Measurements from ENCODE around the gene MACC1. TPM values are rescaled to one million over a fixed set of nuclear protein-coding genes. Genes with fewer than 3 reads are reported as not detected.
A peak's percentile ranks its signal among the peaks of the same experiment; 100 is the strongest.

MACC1 gene
- polyA plus RNA-seq, 4 donors = 3.5 to 75.0 (median 7.3) TPM

DNA sequence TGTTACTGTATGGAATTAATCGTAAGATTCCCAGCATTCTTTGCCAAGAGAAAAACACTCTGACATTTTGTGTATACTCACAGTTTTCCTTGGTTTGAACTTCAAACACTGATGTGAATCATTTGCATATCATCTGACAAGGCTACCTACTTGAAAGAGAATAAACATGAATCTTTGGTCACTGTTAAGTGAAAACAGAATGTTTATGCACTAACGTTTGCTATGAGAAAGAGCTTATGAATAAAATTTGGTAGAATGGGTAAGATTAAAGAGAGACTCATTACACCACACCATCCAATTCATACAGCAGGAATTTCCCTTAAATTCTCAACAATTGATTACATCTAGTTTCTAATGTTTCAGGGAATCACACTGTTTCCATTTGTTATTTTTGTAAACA lies 46.6 kb downstream of the MACC1 start:
- no peaks in the 10 kb centered on the region for H3K27me3 ChIP-seq (ENCODE audit: control insufficient read depth in 3 of 3, insufficient read depth in 3 of 3, low read length in 3 of 3)
- no peak for DNase-seq
- peaks cover 0 to 2% (median 0%) of the 10 kb centered on the region in 3 donors for H3K36me3 ChIP-seq (ENCODE audit: control insufficient read depth in 3 of 3, insufficient read depth in 2 of 3, low read depth in 1 of 3, low read length in 3 of 3)
- H3K4me3 ChIP-seq (ENCODE audit: low read depth in 1 of 3, low read length in 3 of 3) = no peak overlapping the region
- no peak overlapping the region for H3K27ac ChIP-seq (ENCODE audit: low read depth in 1 of 3, low read length in 2 of 3)
- FAIRE-seq = no peak
- no peaks in the 10 kb centered on the region for H3K9me3 ChIP-seq (ENCODE audit: control insufficient read depth in 2 of 2, insufficient read depth in 1 of 2, low read depth in 1 of 2, low read length in 1 of 2)
- WGBS, 3 donors = 67 to 86% (median 85%) methylated on average over 2 of the region's 2 CpGs
- no peaks in the 10 kb centered on the region for H3K4me1 ChIP-seq (ENCODE audit: control insufficient read depth in 3 of 3, insufficient read depth in 2 of 3, low read depth in 1 of 3, low read length in 2 of 3)

DNA sequence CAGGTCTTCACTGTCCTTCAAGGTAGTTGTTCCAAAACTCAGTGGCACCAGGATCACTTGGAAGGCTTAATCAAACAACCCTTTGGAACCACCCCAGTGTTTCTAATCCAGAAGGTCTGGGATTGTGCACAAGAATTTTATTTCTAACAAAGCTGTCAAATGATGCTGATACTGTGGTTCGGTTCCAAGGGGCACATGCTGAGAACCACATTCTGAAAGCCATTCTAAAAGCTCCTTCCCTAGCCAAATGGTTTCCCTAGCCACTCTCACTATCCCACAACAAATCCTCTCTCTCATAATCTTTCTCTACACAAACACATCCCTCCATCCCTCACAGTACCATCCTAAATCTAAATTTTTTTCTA lies 52.1 kb downstream of the MACC1 start:
- FAIRE-seq = no peak
- WGBS, 3 donors = 86 to 100% (median 89%) methylated on average over 1 of the region's 1 CpG

GRCh38 chr7:20164425-20165145 lies 52.6 kb downstream of the MACC1 start:
- Histone ChIP-seq H3K9me3 (ENCODE audit: control insufficient read depth in 2 of 2, insufficient read depth in 1 of 2, low read depth in 1 of 2, low read length in 1 of 2) (no peaks in the 10 kb centered on the region), H3K4me3 (ENCODE audit: low read depth in 1 of 3, low read length in 3 of 3) (no peak overlapping the region), H3K36me3 (ENCODE audit: control insufficient read depth in 3 of 3, insufficient read depth in 2 of 3, low read depth in 1 of 3, low read length in 3 of 3) (peaks cover 0 to 8% (median 4%) of the 10 kb centered on the region in 3 donors), H3K27ac (ENCODE audit: low read depth in 1 of 3, low read length in 2 of 3) (no peak overlapping the region), H3K27me3 (ENCODE audit: control insufficient read depth in 3 of 3, insufficient read depth in 3 of 3, low read length in 3 of 3) (no peaks in the 10 kb centered on the region), H3K4me1 (ENCODE audit: control insufficient read depth in 3 of 3, insufficient read depth in 2 of 3, low read depth in 1 of 3, low read length in 2 of 3) (no peaks in the 10 kb centered on the region)
- WGBS, 3 donors = 74 to 86% (median 83%) methylated on average over 6 of the region's 6 CpGs
- no peak for FAIRE-seq
- DNase-seq = no peak

More for the DNA sequence above, 52.1 kb downstream of the MACC1 start:
- H3K4me1 ChIP-seq (ENCODE audit: control insufficient read depth in 3 of 3, insufficient read depth in 2 of 3, low read depth in 1 of 3, low read length in 2 of 3) = no peaks in the 10 kb centered on the region
- no peak for DNase-seq
- peaks cover 0 to 5% (median 0%) of the 10 kb centered on the region in 3 donors for H3K36me3 ChIP-seq (ENCODE audit: control insufficient read depth in 3 of 3, insufficient read depth in 2 of 3, low read depth in 1 of 3, low read length in 3 of 3)
- no peak overlapping the region for H3K27ac ChIP-seq (ENCODE audit: low read depth in 1 of 3, low read length in 2 of 3)
- no peaks in the 10 kb centered on the region for H3K9me3 ChIP-seq (ENCODE audit: control insufficient read depth in 2 of 2, insufficient read depth in 1 of 2, low read depth in 1 of 2, low read length in 1 of 2)
- H3K27me3 ChIP-seq (ENCODE audit: control insufficient read depth in 3 of 3, insufficient read depth in 3 of 3, low read length in 3 of 3) = no peaks in the 10 kb centered on the region
- H3K4me3 ChIP-seq (ENCODE audit: low read depth in 1 of 3, low read length in 3 of 3) = no peak overlapping the region

DNA sequence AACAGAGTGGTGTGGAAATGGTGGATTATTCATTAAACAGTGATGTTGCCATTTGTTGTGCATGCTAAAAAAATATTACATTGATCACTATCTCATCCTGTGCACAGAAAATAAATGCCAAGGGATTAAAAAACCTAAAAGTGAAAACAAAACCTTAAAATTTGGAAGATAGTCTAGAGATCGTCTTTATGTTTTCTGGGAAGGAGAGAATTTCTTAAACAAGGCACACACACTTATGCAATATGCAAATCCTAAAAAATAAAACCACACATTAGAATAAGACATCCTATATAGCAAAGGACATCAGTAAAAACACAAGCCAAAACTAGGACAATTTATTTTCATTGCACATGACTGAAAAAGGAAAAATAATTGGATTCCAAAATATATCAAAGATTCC lies 54.5 kb downstream of the MACC1 start:
- no peaks in the 10 kb centered on the region for H3K4me1 ChIP-seq (ENCODE audit: control insufficient read depth in 3 of 3, insufficient read depth in 2 of 3, low read depth in 1 of 3, low read length in 2 of 3)

GRCh38 chr7:20159226-20159747 lies 57.9 kb downstream of the MACC1 start:
- Histone ChIP-seq H3K4me3 (ENCODE audit: low read depth in 1 of 3, low read length in 3 of 3) (no peak overlapping the region), H3K27me3 (ENCODE audit: control insufficient read depth in 3 of 3, insufficient read depth in 3 of 3, low read length in 3 of 3) (no peaks in the 10 kb centered on the region), H3K36me3 (ENCODE audit: control insufficient read depth in 3 of 3, insufficient read depth in 2 of 3, low read depth in 1 of 3, low read length in 3 of 3) (peaks cover 0 to 15% (median 8%) of the 10 kb centered on the region in 3 donors), H3K4me1 (ENCODE audit: control insufficient read depth in 3 of 3, insufficient read depth in 2 of 3, low read depth in 1 of 3, low read length in 2 of 3) (no peaks in the 10 kb centered on the region), H3K9me3 (ENCODE audit: control insufficient read depth in 2 of 2, insufficient read depth in 1 of 2, low read depth in 1 of 2, low read length in 1 of 2) (no peaks in the 10 kb centered on the region), H3K27ac (ENCODE audit: low read depth in 1 of 3, low read length in 2 of 3) (no peak overlapping the region)
- no peak for FAIRE-seq
- WGBS, 3 donors = 90 to 96% (median 94%) methylated on average over 6 of the region's 6 CpGs
- no peak for DNase-seq

More for the DNA sequence above, 54.5 kb downstream of the MACC1 start:
- Histone ChIP-seq H3K4me3 (ENCODE audit: low read depth in 1 of 3, low read length in 3 of 3) (no peak overlapping the region), H3K9me3 (ENCODE audit: control insufficient read depth in 2 of 2, insufficient read depth in 1 of 2, low read depth in 1 of 2, low read length in 1 of 2) (no peaks in the 10 kb centered on the region), H3K27ac (ENCODE audit: low read depth in 1 of 3, low read length in 2 of 3) (no peak overlapping the region), H3K27me3 (ENCODE audit: control insufficient read depth in 3 of 3, insufficient read depth in 3 of 3, low read length in 3 of 3) (no peaks in the 10 kb centered on the region), H3K36me3 (ENCODE audit: control insufficient read depth in 3 of 3, insufficient read depth in 2 of 3, low read depth in 1 of 3, low read length in 3 of 3) (peaks cover 0 to 11% (median 6%) of the 10 kb centered on the region in 3 donors)
- DNase-seq = no peak
- no peak for FAIRE-seq
- 90 to 97% (median 96%) methylated on average over 1 of the region's 1 CpG for WGBS, 3 donors

DNA sequence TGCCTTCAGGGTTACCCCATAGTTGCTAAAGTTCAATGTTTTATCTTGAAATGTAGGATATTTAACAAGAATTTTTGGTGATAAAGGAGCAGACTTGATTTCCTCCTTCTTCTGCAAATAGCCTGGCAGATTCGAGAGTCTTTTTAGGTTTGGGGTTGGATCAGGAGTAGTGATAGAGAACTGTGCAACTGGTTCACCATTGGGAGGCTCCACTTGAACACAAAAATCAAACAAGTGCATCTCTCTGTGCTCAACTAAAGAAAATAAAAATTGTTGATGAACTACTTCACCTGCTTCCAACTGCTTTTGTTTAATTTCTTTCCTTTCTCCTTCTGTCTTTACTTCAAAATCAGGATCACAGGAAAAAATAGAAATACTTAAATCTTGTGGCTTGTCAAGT lies 58.5 kb downstream of the MACC1 start:
- no peak for FAIRE-seq
- whole genome bisulfite sequencing, 3 donors = 13 to 29% (median 18%) methylated on average over 1 of the region's 1 CpG

DNA sequence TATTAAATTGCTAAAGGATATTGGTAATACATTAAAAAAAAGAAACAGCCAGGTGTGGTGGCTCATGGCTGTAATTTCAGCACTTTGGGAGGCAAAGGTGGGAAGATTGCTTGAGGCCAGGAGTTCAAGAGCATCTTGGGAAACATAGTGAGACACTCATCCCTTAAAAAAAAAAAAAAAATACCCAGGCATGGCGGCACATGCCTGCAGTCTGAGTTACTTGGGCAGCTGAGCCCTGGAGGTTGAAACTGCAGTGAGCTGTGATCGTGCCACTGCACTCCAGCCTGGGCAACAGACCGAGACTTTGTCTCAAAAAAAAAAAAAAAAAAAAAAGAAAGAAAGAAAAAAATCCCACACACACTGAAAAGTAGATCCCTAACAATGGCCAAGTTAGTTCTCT lies 59.7 kb downstream of the MACC1 start:
- no peak for FAIRE-seq
- no peaks in the 10 kb centered on the region for H3K4me1 ChIP-seq (ENCODE audit: control insufficient read depth in 3 of 3, insufficient read depth in 2 of 3, low read depth in 1 of 3, low read length in 2 of 3)
- no peak for DNase-seq
- peaks cover 0 to 15% (median 14%) of the 10 kb centered on the region in 3 donors for H3K36me3 ChIP-seq (ENCODE audit: control insufficient read depth in 3 of 3, insufficient read depth in 2 of 3, low read depth in 1 of 3, low read length in 3 of 3)
- no peaks in the 10 kb centered on the region for H3K27me3 ChIP-seq (ENCODE audit: control insufficient read depth in 3 of 3, insufficient read depth in 3 of 3, low read length in 3 of 3)
- 76 to 86% (median 84%) methylated on average over 3 of the region's 3 CpGs for WGBS, 3 donors
- H3K9me3 ChIP-seq (ENCODE audit: control insufficient read depth in 2 of 2, insufficient read depth in 1 of 2, low read depth in 1 of 2, low read length in 1 of 2) = no peaks in the 10 kb centered on the region
- H3K4me3 ChIP-seq (ENCODE audit: low read depth in 1 of 3, low read length in 3 of 3) = no peak overlapping the region
- H3K27ac ChIP-seq (ENCODE audit: low read depth in 1 of 3, low read length in 2 of 3) = no peak overlapping the region

More for the DNA sequence above, 58.5 kb downstream of the MACC1 start:
- peak in 1 of 2 donors; percentile 27 for DNase-seq
- Histone ChIP-seq H3K4me1 (ENCODE audit: control insufficient read depth in 3 of 3, insufficient read depth in 2 of 3, low read depth in 1 of 3, low read length in 2 of 3) (no peaks in the 10 kb centered on the region), H3K4me3 (ENCODE audit: low read depth in 1 of 3, low read length in 3 of 3) (no peak overlapping the region), H3K27ac (ENCODE audit: low read depth in 1 of 3, low read length in 2 of 3) (no peak overlapping the region), H3K27me3 (ENCODE audit: control insufficient read depth in 3 of 3, insufficient read depth in 3 of 3, low read length in 3 of 3) (no peaks in the 10 kb centered on the region), H3K9me3 (ENCODE audit: control insufficient read depth in 2 of 2, insufficient read depth in 1 of 2, low read depth in 1 of 2, low read length in 1 of 2) (no peaks in the 10 kb centered on the region), H3K36me3 (ENCODE audit: control insufficient read depth in 3 of 3, insufficient read depth in 2 of 3, low read depth in 1 of 3, low read length in 3 of 3) (peaks cover 0 to 12% (median 9%) of the 10 kb centered on the region in 3 donors)

GRCh38 chr7:20153999-20154398 lies 63.2 kb downstream of the MACC1 start:
- Histone ChIP-seq H3K27ac (ENCODE audit: low read depth in 1 of 3, low read length in 2 of 3) (no peak overlapping the region), H3K4me1 (ENCODE audit: control insufficient read depth in 3 of 3, insufficient read depth in 2 of 3, low read depth in 1 of 3, low read length in 2 of 3) (no peaks in the 10 kb centered on the region), H3K36me3 (ENCODE audit: control insufficient read depth in 3 of 3, insufficient read depth in 2 of 3, low read depth in 1 of 3, low read length in 3 of 3) (peaks cover 0 to 17% (median 11%) of the 10 kb centered on the region in 3 donors), H3K27me3 (ENCODE audit: control insufficient read depth in 3 of 3, insufficient read depth in 3 of 3, low read length in 3 of 3) (no peaks in the 10 kb centered on the region), H3K4me3 (ENCODE audit: low read depth in 1 of 3, low read length in 3 of 3) (no peak overlapping the region), H3K9me3 (ENCODE audit: control insufficient read depth in 2 of 2, insufficient read depth in 1 of 2, low read depth in 1 of 2, low read length in 1 of 2) (no peaks in the 10 kb centered on the region)
- 67 to 92% (median 87%) methylated on average over 5 of the region's 5 CpGs for WGBS, 3 donors
- no peak for DNase-seq
- FAIRE-seq = no peak
